Small intestine (tissue), 7 donors: ENCODE results near the gene LRRC56. TPM values are rescaled to one million over a fixed set of nuclear protein-coding genes. Genes with fewer than 3 reads are reported as not detected.

ENCODE experiments used
- DNase-seq, 2 donors: peaks; one replicate each; pipeline versions ENCODE4 v3.0.0 to v3.0.0-alpha.2; 2013
- FAIRE-seq: peaks from 2 replicates; lab custom pipeline; 2012; peaks lifted over from hg19 to GRCh38; lab: Jason Lieb, UNC
- H3K27ac ChIP-seq, 3 donors: one replicate each; pipeline ENCODE4 v1.5.1; 2013; ENCODE audit warnings: low read length in 2 of 3, mild to moderate bottlenecking in 2 of 3, control low read depth in 1 of 3, inconsistent platforms in 1 of 3, low read depth in 1 of 3, moderate library complexity in 1 of 3
- H3K27me3 ChIP-seq, 3 donors: one replicate each; pipeline ENCODE4 v1.6.1; 2013; ENCODE audit warnings: low read length in 3 of 3, inconsistent platforms in 1 of 3; ENCODE audit not compliant: control insufficient read depth in 3 of 3, insufficient read depth in 3 of 3
- H3K36me3 ChIP-seq, 3 donors: one replicate each; pipeline ENCODE4 v1.6.1; 2013; ENCODE audit warnings: low read length in 3 of 3, inconsistent platforms in 1 of 3, low read depth in 1 of 3, mild to moderate bottlenecking in 1 of 3, moderate library complexity in 1 of 3; ENCODE audit not compliant: control insufficient read depth in 3 of 3, insufficient read depth in 2 of 3
- H3K4me1 ChIP-seq, 3 donors: one replicate each; pipeline ENCODE4 v1.6.1; 2013; ENCODE audit warnings: low read length in 2 of 3, inconsistent platforms in 1 of 3, low read depth in 1 of 3, mild to moderate bottlenecking in 1 of 3, moderate library complexity in 1 of 3; ENCODE audit not compliant: control insufficient read depth in 3 of 3, insufficient read depth in 2 of 3
- H3K4me3 ChIP-seq, 3 donors: one replicate each; pipeline ENCODE4 v1.5.1; 2013; ENCODE audit warnings: low read length in 3 of 3, control low read depth in 1 of 3, inconsistent platforms in 1 of 3, low read depth in 1 of 3, mild to moderate bottlenecking in 1 of 3, moderate library complexity in 1 of 3
- H3K9me3 ChIP-seq, 2 donors: one replicate each; pipeline ENCODE4 v1.6.1; 2013; ENCODE audit warnings: low read depth in 1 of 2, low read length in 1 of 2; ENCODE audit not compliant: control insufficient read depth in 2 of 2, insufficient read depth in 1 of 2
- WGBS, 3 donors: extraction: QIAGEN DNeasy Blood & Tissue Kit; methylation state at CpG; one replicate each; pipeline ENCODE4 v1.1.7; 2013; 5-methylcytosine and 5-hydroxymethylcytosine counted together
- polyA plus RNA-seq, 4 donors: library from polyadenylated mRNA; stranded (reverse) in 3 of 4; unstranded in 1 of 4; fragments of 200-250 nt in 3 of 4; fragments of 120-200 nt in 1 of 4; gene quantifications; one replicate each; pipeline versions ENCODE4 v1.2.1 to v1.2.3, GENCODE V29; 2013
- donor health status: healthy with polysubstance abuse.
- donor health status: control.
- donor health status: control.
- donor health status: Bipolar disorder and iron deficiency.
- donor health status: healthy.

The LRRC56 gene
- polyA plus RNA-seq, 4 donors, result 0.54 to 2.7 (median 1.0) TPM

- Histone ChIP-seq H3K27ac (no peak overlapping the region), H3K9me3 (no peaks in the 10 kb centered on the region), H3K4me3 (no peak overlapping the region), H3K27me3 (no peaks in the 10 kb centered on the region), H3K36me3 (peaks cover 3 to 42% (median 7%) of the 10 kb centered on the region in 3 donors), H3K4me1 (no peaks in the 10 kb centered on the region)
- DNase-seq (no peak), FAIRE-seq (no peak)
- 82 to 84% (median 83%) methylated on average over 30 of the region's 30 CpGs for WGBS, 3 donors
These were observed 9.0 kb upstream of the LRRC56 start for GRCh38 chr11:528166-528814.

GRCh38 chr11:528815-529727 lies 8.3 kb upstream of the LRRC56 start:
- Histone ChIP-seq H3K27ac (no peak overlapping the region), H3K4me1 (no peaks in the 10 kb centered on the region), H3K9me3 (no peaks in the 10 kb centered on the region), H3K36me3 (peaks cover 3 to 49% (median 10%) of the 10 kb centered on the region in 3 donors), H3K27me3 (no peaks in the 10 kb centered on the region), H3K4me3 (no peak overlapping the region)
- 60 to 75% (median 74%) methylated on average over 28 to 29 of the region's 29 CpGs for WGBS, 3 donors
- DNase-seq (no peak), FAIRE-seq (no peak)

- 74 to 83% (median 79%) methylated on average over 17 to 18 of the region's 18 CpGs for WGBS, 3 donors
These were observed 7.5 kb upstream of the LRRC56 start for GRCh38 chr11:529728-530411.

DNA sequence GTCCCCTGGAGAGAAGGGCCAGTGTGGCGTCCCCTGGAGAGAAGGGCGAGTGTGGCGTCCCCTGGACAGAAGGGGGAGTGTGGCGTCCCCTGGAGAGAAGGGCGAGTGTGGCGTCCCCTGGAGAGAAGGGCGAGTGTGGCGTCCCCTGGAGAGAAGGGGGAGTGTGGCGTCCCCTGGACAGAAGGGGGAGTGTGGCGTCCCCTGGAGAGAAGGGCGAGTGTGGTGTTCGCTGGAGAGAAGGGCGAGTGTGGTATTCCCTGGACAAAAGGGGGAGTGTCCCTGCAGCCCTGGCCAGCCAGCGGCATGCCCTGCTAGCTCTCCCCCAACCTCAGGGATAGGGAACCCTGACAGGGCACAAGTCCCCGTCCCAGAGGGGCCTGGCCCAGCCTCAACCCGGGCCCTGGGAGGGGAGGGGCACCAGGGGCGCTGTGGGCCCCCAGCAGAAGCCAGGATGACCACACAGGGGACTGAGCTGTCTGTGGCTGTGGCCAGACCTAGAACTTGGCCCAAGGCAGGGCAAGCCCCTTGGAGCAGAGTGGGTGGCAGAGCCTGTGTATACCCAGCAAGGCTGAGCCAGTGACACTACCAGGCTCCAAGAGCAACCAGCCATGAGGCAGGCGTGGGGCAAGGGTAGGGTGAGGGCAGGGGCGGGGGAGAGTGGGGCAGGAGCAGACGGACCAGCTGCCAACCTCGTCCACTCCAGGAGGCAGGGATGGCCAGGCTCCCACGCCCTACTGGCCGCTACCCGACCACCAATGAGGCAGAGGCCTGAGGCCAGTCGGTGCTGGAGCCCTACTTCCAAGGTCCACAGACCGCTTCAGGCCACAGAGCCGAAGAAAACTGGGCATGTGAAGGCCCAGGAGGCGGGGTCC lies 6.1 kb upstream of the LRRC56 start:
- Histone ChIP-seq H3K9me3 (no peaks in the 10 kb centered on the region), H3K27ac (no peak overlapping the region), H3K4me3 (no peak overlapping the region), H3K27me3 (no peaks in the 10 kb centered on the region), H3K4me1 (peaks cover 0 to 6% (median 0%) of the 10 kb centered on the region in 3 donors), H3K36me3 (peaks cover 3 to 53% (median 10%) of the 10 kb centered on the region in 3 donors)
- no peak for FAIRE-seq
- WGBS, 3 donors, result 89 to 91% (median 91%) methylated on average over 25 to 28 of the region's 28 CpGs
- no peak for DNase-seq

More at GRCh38 chr11:529728-530411, 7.5 kb upstream of the LRRC56 start:
- Histone ChIP-seq H3K4me3 (no peak overlapping the region), H3K27me3 (no peaks in the 10 kb centered on the region), H3K36me3 (peaks cover 3 to 53% (median 10%) of the 10 kb centered on the region in 3 donors), H3K9me3 (no peaks in the 10 kb centered on the region), H3K4me1 (peaks cover 0 to 4% (median 0%) of the 10 kb centered on the region in 3 donors), H3K27ac (no peak overlapping the region)
- DNase-seq, result no peak
- FAIRE-seq, result no peak

GRCh38 chr11:531919-532526 lies 5.3 kb upstream of the LRRC56 start:
- Histone ChIP-seq H3K27ac (no peak overlapping the region), H3K4me1 (peaks cover 0 to 13% (median 4%) of the 10 kb centered on the region in 3 donors), H3K4me3 (no peak overlapping the region), H3K36me3 (peaks cover 3 to 53% (median 10%) of the 10 kb centered on the region in 3 donors), H3K9me3 (no peaks in the 10 kb centered on the region), H3K27me3 (peaks cover 0 to 5% (median 0%) of the 10 kb centered on the region in 3 donors)
- DNase-seq (no peak), FAIRE-seq (no peak)
- WGBS, 3 donors, result 87 to 95% (median 88%) methylated on average over 15 to 18 of the region's 18 CpGs

GRCh38 chr11:532527-532985 lies 4.8 kb upstream of the LRRC56 start:
- H3K36me3 ChIP-seq, result peaks cover 3 to 53% (median 10%) of the 10 kb centered on the region in 3 donors
- H3K9me3 ChIP-seq, result no peaks in the 10 kb centered on the region
- DNase-seq, result no peak
- FAIRE-seq, result no peak
- peaks cover 0 to 10% (median 0%) of the 10 kb centered on the region in 3 donors for H3K27me3 ChIP-seq
- H3K4me1 ChIP-seq, result peaks cover 0 to 18% (median 4%) of the 10 kb centered on the region in 3 donors
- 88 to 94% (median 91%) methylated on average over 22 to 23 of the region's 23 CpGs for WGBS, 3 donors
- no peak overlapping the region for H3K4me3 ChIP-seq
- no peak overlapping the region for H3K27ac ChIP-seq

- H3K36me3 ChIP-seq, result peaks cover 3 to 53% (median 10%) of the 10 kb centered on the region in 3 donors
- H3K4me1 ChIP-seq, result peaks cover 0 to 23% (median 4%) of the 10 kb centered on the region in 3 donors
- no peak for FAIRE-seq
- no peaks in the 10 kb centered on the region for H3K9me3 ChIP-seq
- H3K27ac ChIP-seq, result no peak overlapping the region
- no peak for DNase-seq
- H3K4me3 ChIP-seq, result no peak overlapping the region
- WGBS, 3 donors, result 86 to 96% (median 90%) methylated on average over 20 to 33 of the region's 33 CpGs
- peaks cover 0 to 16% (median 0%) of the 10 kb centered on the region in 3 donors for H3K27me3 ChIP-seq
These were observed 4.2 kb upstream of the LRRC56 start for GRCh38 chr11:532986-533585.
